Pancreas (tissue), 10 donors: ENCODE results near the gene ZNF638. TPM values are rescaled to one million over a fixed set of nuclear protein-coding genes. Genes with fewer than 3 reads are reported as not detected.
"Not testable (repeated sequence)": the region's sequence is repeated elsewhere in the genome, so short reads cannot be mapped to it uniquely, and the experiment has no call there.

ENCODE experiments used
- ATAC-seq, 4 donors: fragments of 200-7000 bp; cut with Tn5 transposase; one replicate each; pipeline versions ENCODE4 v1.8.0 to v1.9.1; 2020; ENCODE audit warnings: mild to moderate bottlenecking in 4 of 4, moderate library complexity in 4 of 4
- DNase-seq, 6 donors: peaks; one replicate each; pipeline ENCODE4 v3.0.0-alpha.2; 2020
- FAIRE-seq: peaks from 2 replicates; lab custom pipeline; 2012; peaks lifted over from hg19 to GRCh38; lab: Jason Lieb, UNC
- H3K27ac ChIP-seq, 4 donors: fragments of 200-600 bp; sonication (generic); 1 replicate in 3 of 4; 2 replicates in 1 of 4; pipeline versions ENCODE4 v1.5.0 to v1.8.0; 2020
- H3K27me3 ChIP-seq, 4 donors: fragments of 200-600 bp; one replicate each; pipeline ENCODE4 v1.8.0; 2021
- H3K36me3 ChIP-seq, 3 donors: fragments of 200-600 bp; sonication (generic) in 1 of 3; one replicate each; pipeline versions ENCODE4 v1.5.0 to v1.8.0; 2020 to 2021
- H3K4me1 ChIP-seq, 3 donors: fragments of 200-600 bp; one replicate each; pipeline ENCODE4 v1.8.0; 2021
- H3K4me3 ChIP-seq, 4 donors: fragments of 200-600 bp; sonication (generic) in 2 of 4; one replicate each; pipeline versions ENCODE4 v1.5.0 to v1.8.0; 2020 to 2021
- H3K9me3 ChIP-seq, 4 donors: fragments of 200-600 bp; one replicate each; pipeline ENCODE4 v1.8.0; 2021
- WGBS, 2 donors: extraction: QIAGEN DNeasy Blood & Tissue Kit; methylation state at CpG; one replicate each; pipeline ENCODE4 v1.1.7; 2013; 5-methylcytosine and 5-hydroxymethylcytosine counted together
- intact Hi-C, 3 donors: fragments of 100-400 bp; cut with DNase I; formaldehyde crosslinking; loops; one replicate each; pipeline versions ENCODE4 v1.11.1 to v1.14.2; 2022
- polyA plus RNA-seq, 2 donors: library from polyadenylated mRNA; stranded (reverse); fragments of 200-250 nt; gene quantifications; one replicate each; pipeline ENCODE4 v1.2.3, GENCODE V29; 2013
- total RNA-seq, 6 donors: library from RNA; stranded (reverse); fragmentation: NEBNext Ultra II Directional in 4 of 6; extraction: Animal tissue kit (Norgen Biotek cat#: 25700) in 4 of 6; gene quantifications; one replicate each; pipeline versions ENCODE4 v1.2.1 to v1.2.4, GENCODE V29; 2021 to 2023
- TF ChIP-seq, protein P1 (sequence below), 4 donors: fragments of 200-600 bp; sonication (generic) in 3 of 4; IDR thresholded peaks; one replicate each; pipeline versions ENCODE4 v1.5.0 to v1.8.0; 2021; ENCODE audit warnings: antibody characterized with exemption in 4 of 4
- donor health status: healthy with polysubstance abuse.
- donor health status: DM: no; HTN: no; CAD: no; lungs with moderate emphysema.
- donor health status: DM: no; HTN: no; CAD: no.
- donor health status: control.
- donor health status: control.
- donor health status: Bipolar disorder and iron deficiency.
- donor health status: DM: yes; HTN: yes; CAD: no.
- donor health status: DM: no; HTN: no; CAD: no.
- donor health status: DM: no; HTN: no; CAD: no.
- donor health status: DM: yes; HTN: yes; CAD: no.

Gene ZNF638
- total and polyA plus RNA-seq, 8 donors: 35.4 to 117 (median 52.7) TPM

DNA sequence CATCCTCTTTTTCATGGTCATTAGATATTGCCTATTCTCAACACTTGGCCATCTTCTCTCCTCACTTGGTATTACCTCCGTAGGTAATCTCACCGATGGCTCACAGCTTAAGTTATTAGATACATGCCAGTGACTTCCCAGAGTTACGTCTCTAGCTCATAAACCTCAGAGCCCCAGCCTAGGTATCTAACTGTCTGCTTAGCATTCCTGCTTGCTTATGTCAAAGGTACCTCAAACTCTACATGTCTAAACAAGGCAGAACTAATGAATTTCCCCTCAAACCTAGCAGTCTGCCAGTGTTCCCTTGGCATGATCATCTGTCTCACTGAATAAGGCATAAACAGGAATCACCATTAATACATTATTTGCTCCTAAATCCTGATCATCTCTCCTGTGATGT, 27.7 kb upstream of the ZNF638 start:
- H3K36me3 ChIP-seq: no peaks in the 10 kb centered on the region
- no peak for ATAC-seq
- H3K27ac ChIP-seq: no peak overlapping the region
- no peaks in the 10 kb centered on the region for H3K27me3 ChIP-seq
- no peak for DNase-seq
- no peak for FAIRE-seq
- H3K4me3 ChIP-seq: no peak overlapping the region
- H3K4me1 ChIP-seq: no peaks in the 10 kb centered on the region
- intact Hi-C loops: loop anchor here in 1 of 3 donors (5.0 kb wide), 1 partner anchor 208 kb away; no protein-coding TSS in a partner anchor
- WGBS, 2 donors: 87 to 88% methylated on average over 3 of the region's 3 CpGs
- TF ChIP-seq, protein P1, sequence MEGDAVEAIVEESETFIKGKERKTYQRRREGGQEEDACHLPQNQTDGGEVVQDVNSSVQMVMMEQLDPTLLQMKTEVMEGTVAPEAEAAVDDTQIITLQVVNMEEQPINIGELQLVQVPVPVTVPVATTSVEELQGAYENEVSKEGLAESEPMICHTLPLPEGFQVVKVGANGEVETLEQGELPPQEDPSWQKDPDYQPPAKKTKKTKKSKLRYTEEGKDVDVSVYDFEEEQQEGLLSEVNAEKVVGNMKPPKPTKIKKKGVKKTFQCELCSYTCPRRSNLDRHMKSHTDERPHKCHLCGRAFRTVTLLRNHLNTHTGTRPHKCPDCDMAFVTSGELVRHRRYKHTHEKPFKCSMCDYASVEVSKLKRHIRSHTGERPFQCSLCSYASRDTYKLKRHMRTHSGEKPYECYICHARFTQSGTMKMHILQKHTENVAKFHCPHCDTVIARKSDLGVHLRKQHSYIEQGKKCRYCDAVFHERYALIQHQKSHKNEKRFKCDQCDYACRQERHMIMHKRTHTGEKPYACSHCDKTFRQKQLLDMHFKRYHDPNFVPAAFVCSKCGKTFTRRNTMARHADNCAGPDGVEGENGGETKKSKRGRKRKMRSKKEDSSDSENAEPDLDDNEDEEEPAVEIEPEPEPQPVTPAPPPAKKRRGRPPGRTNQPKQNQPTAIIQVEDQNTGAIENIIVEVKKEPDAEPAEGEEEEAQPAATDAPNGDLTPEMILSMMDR (IDR thresholded peaks at IDR 0.05): no peak
- no peaks in the 10 kb centered on the region for H3K9me3 ChIP-seq

DNA sequence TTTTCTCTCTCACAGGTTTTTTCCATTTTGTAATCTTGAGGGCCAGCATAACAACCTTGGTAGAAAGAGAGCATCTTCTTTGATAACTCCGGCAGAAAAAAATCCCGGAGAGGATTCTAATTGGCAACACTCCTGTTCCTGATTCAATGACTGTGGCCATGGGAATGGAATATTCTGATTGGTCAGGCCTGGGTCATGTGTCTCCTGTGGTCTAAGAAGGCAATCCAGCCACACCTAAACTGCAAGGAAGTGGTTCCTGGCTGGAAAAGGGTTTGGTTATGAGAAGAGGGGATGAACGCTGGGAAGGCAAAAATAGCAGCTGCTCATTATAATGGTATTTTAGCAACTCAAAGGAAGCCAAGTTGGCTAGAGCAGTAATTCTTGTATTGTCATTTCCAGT, 24.8 kb upstream of the ZNF638 start:
- no peak for FAIRE-seq
- Histone ChIP-seq H3K4me1 (no peaks in the 10 kb centered on the region), H3K36me3 (no peaks in the 10 kb centered on the region), H3K4me3 (no peak overlapping the region), H3K9me3 (no peaks in the 10 kb centered on the region), H3K27ac (no peak overlapping the region), H3K27me3 (no peaks in the 10 kb centered on the region)
- TF ChIP-seq, protein P1 (IDR thresholded peaks at IDR 0.05): no peak
- 71 to 76% methylated on average over 3 of the region's 3 CpGs for WGBS, 2 donors
- intact Hi-C loops: no loop called here
- no peak for ATAC-seq
- no peak for DNase-seq

DNA sequence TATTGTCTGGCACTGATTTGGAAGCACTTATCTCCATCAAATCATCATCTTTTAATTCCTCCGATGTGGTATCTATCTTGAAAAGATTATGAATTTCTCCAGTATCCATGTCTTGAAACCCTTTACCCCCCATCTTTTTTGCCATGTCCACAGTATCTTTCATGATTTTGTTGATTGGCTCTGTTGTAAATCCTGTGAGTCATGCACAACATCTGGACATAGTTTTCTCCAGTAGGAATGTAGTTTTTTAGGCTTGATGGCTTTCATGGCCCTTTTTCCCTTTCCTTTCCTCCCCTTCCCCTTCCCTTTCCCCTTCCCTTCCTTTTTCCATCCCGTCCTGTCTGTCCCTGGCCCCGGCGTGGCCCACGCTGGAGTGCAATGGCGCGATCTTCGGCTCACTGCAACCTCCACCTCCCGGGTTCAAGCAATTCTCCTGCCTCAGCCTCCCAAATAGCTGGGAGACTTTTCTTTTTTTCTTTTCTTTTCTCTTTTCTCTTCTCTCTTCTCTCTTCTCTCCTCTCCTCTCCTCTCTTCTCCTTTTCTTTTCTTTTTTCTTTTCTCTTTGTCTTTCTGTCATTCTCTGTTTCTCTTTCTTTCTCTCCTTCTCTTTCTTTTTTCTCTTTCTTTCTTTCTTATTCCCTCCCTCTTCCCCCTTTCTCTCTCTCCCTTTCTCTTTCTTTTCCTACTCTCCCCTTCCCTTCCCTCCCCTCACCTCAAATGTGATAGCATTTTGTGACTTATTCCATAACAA, 18.4 kb upstream of the ZNF638 start:
- WGBS, 2 donors: 86 to 92% methylated on average over 9 of the region's 9 CpGs
- Histone ChIP-seq H3K4me3 (no peak overlapping the region), H3K27me3 (no peaks in the 10 kb centered on the region), H3K36me3 (no peaks in the 10 kb centered on the region), H3K9me3 (no peaks in the 10 kb centered on the region), H3K4me1 (no peaks in the 10 kb centered on the region), H3K27ac (no peak overlapping the region)
- FAIRE-seq (no peak), DNase-seq (no peak), ATAC-seq (no peak)
- intact Hi-C loops: no loop called here
- TF ChIP-seq, protein P1 (IDR thresholded peaks at IDR 0.05): no peak

DNA sequence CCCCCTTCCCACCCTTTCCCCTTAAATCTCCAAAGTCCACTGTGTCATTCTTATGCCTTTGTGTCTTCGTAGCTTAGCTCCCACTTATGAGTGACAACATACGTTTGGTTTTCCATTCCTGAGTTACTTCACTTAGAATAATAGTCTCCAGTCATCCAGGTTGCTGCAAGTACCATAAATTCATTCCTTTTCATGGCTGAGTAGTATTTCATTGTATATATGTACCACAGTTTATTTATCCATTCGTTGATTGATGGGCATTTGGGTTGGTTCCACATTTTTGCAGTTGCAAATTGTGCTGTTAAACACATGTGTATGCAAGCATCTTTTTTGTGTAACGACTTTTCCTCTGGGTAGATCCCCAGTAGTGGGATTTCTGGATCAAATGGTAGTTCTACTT, 14.5 kb upstream of the ZNF638 start:
- intact Hi-C loops: no loop called here
- H3K9me3 ChIP-seq: no peaks in the 10 kb centered on the region
- no peaks in the 10 kb centered on the region for H3K27me3 ChIP-seq
- DNase-seq (no peak), FAIRE-seq (no peak), ATAC-seq (no peak)
- TF ChIP-seq, protein P1 (IDR thresholded peaks at IDR 0.05): no peak
- H3K36me3 ChIP-seq: no peaks in the 10 kb centered on the region
- H3K4me1 ChIP-seq: no peaks in the 10 kb centered on the region
- no peak overlapping the region for H3K27ac ChIP-seq
- H3K4me3 ChIP-seq: no peak overlapping the region
- 72 to 80% methylated on average over 4 of the region's 4 CpGs for WGBS, 2 donors

DNA sequence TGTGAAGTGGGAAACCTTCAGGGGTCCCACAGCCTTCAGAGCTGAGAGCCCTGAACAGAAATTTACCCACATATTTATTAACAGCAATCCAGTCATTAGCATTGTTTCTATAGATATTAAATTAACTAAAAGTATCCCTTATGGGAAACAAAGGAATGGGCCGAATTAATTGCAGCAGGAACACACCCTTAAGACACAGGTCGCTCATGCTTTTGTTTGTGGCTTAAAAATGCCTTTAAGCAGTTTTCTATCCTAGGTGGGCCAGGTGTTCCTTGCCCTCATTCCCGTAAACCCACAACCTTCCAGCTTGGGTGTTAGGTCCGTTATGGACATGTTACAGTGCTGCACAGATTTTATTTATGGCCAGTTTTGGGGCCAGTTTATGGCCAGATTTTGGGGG, 13.7 kb upstream of the ZNF638 start:
- H3K27ac ChIP-seq, H3K4me3 ChIP-seq, H3K27me3 ChIP-seq, intact Hi-C loops, H3K9me3 ChIP-seq, H3K36me3 ChIP-seq, DNase-seq, ATAC-seq, H3K4me1 ChIP-seq, FAIRE-seq: not testable (repeated sequence)
- 82 to 88% methylated on average over 4 of the region's 4 CpGs for WGBS, 2 donors
